RWPE1 (cell line): Measurements from ENCODE around the gene CASTOR1.

Source experiments
- CTCF ChIA-PET: fragments of 350-600 bp; sonication (Branson Sonifier 250); formaldehyde crosslinking; extraction: SDS; loops from one replicate; lab custom pipeline; 2021; lab: Yijun Ruan, JAX
- POLR2A ChIA-PET: fragments of 400-600 bp; formaldehyde crosslinking; extraction: SDS; loops from one replicate; lab custom pipeline; 2020; ENCODE audit warnings: antibody characterized with exemption; ENCODE audit not compliant: low non-redundant PET; lab: Yijun Ruan, JAX
- DNase-seq: peaks from one replicate; pipeline ENCODE4 v3.0.0; 2012; ENCODE audit warnings: low spot score
- H3K27ac ChIP-seq: fragments of 450-650 bp; 2 replicates; pipeline ENCODE4 v1.5.1; 2017
- CTCF ChIP-seq: fragments of 450-650 bp; conservative IDR thresholded peaks from 2 replicates; pipeline ENCODE4 v1.5.1; 2017; ENCODE audit warnings: low read depth, mild to moderate bottlenecking

Gene CASTOR1

GRCh38 chr22:30252411-30253204, 36.7 kb downstream of the CASTOR1 start:
- TF ChIP-seq CTCF = no peak
- no peak overlapping the region for H3K27ac ChIP-seq
- ChIA-PET CTCF (no interaction called here), POLR2A (no interaction called here)
- DNase-seq = no peak

GRCh38 chr22:30251711-30252110, 37.6 kb downstream of the CASTOR1 start:
- ChIA-PET POLR2A (no interaction called here), CTCF (no interaction called here)
- no peak for TF ChIP-seq CTCF
- DNase-seq = peak; percentile 27
- no peak overlapping the region for H3K27ac ChIP-seq

- TF ChIP-seq CTCF = no peak
- POLR2A ChIA-PET = no interaction called here
- CTCF ChIA-PET = interaction anchor here (0.5 to 1.1 kb wide), 2 partner anchors 48 to 143 kb away, joined by 4 read pairs; no protein-coding TSS in a partner anchor
- peak; percentile 79 for DNase-seq
- H3K27ac ChIP-seq = peak overlapping the region; percentile 28; the same call in 1 of the 2 replicates
Observed at GRCh38 chr22:30250661-30251267, 38.5 kb downstream of the CASTOR1 start.

GRCh38 chr22:30250039-30250565, 39.2 kb downstream of the CASTOR1 start:
- POLR2A ChIA-PET = no interaction called here

GRCh38 chr22:30249049-30250038, 40.0 kb downstream of the CASTOR1 start:
- no peak for TF ChIP-seq CTCF
- no peak overlapping the region for H3K27ac ChIP-seq
- ChIA-PET CTCF (no interaction called here), POLR2A (no interaction called here)
- DNase-seq = no peak

More at GRCh38 chr22:30250039-30250565, 39.2 kb downstream of the CASTOR1 start:
- CTCF ChIA-PET = interaction anchor here (0.5 to 1.1 kb wide), 2 partner anchors 48 to 142 kb away, joined by 4 read pairs; no protein-coding TSS in a partner anchor
- H3K27ac ChIP-seq = peak overlapping the region; percentile 28; the same call in 1 of the 2 replicates
- TF ChIP-seq CTCF = no peak
- no peak for DNase-seq
